ENCODE data around the gene GNPTAB.

DNA sequence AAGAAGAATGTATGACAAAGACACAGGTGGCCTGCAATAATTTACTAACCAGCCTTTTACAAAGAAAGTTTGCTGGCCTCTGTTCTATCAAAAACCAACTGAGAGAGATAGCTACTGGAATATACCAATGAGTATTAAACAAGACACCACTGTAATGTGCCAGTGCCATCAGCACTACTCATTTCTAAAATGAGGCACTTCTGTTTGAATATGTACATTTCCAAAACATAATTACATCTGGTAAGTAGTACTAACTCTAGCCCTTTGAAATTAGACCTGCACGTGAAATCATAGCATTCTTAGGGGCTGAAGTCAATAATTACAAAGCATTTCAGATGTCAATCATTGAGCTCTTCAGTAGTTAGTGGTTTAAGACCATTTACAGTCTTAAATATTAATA, 84.6 kb downstream of the GNPTAB start:
- no peak for TF ChIP-seq YY1 (IDR thresholded peaks at IDR 0.05; ENCODE audit: insufficient read depth, insufficient read length)
- no peak for TF ChIP-seq SUZ12 (IDR thresholded peaks at IDR 0.05; ENCODE audit: extremely low read depth, insufficient read depth, insufficient read length)

All from NT2/D1 (cell line).